ENCODE data around the gene PLCL2. TPM values are rescaled to one million over a fixed set of nuclear protein-coding genes. Genes with fewer than 3 reads are reported as not detected.

Gene PLCL2
- total RNA-seq, 4 donors from 2014 or later: 18.1 to 31.3 (median 27.7) TPM

- TF ChIP-seq, protein P1, sequence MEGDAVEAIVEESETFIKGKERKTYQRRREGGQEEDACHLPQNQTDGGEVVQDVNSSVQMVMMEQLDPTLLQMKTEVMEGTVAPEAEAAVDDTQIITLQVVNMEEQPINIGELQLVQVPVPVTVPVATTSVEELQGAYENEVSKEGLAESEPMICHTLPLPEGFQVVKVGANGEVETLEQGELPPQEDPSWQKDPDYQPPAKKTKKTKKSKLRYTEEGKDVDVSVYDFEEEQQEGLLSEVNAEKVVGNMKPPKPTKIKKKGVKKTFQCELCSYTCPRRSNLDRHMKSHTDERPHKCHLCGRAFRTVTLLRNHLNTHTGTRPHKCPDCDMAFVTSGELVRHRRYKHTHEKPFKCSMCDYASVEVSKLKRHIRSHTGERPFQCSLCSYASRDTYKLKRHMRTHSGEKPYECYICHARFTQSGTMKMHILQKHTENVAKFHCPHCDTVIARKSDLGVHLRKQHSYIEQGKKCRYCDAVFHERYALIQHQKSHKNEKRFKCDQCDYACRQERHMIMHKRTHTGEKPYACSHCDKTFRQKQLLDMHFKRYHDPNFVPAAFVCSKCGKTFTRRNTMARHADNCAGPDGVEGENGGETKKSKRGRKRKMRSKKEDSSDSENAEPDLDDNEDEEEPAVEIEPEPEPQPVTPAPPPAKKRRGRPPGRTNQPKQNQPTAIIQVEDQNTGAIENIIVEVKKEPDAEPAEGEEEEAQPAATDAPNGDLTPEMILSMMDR (IDR thresholded peaks at IDR 0.05; ENCODE audit: low read depth): no peak
Observed at GRCh38 chr3:16886303-16886683, 1.5 kb downstream of the PLCL2 start.

DNA sequence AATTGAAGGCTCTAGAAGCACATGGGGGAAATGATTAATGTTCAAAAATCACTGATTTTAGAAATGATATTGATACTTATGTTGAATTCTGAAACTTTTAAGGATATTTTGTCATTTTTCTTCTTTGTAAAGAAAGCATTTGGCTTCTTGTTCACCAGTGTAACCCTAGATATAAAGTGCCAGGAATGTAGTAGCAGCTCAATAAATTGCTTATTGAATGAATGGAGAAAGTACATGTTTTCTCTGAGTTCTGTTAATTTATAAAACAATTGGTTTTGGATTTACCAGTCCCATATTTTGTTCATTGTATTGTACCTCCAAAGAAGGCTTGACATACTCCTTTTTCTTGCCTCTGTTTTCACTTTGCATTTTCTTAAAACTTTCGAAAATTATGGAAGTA, 2.4 kb downstream of the PLCL2 start:
- TF ChIP-seq, protein P1 (IDR thresholded peaks at IDR 0.05; ENCODE audit: low read depth): no peak

DNA sequence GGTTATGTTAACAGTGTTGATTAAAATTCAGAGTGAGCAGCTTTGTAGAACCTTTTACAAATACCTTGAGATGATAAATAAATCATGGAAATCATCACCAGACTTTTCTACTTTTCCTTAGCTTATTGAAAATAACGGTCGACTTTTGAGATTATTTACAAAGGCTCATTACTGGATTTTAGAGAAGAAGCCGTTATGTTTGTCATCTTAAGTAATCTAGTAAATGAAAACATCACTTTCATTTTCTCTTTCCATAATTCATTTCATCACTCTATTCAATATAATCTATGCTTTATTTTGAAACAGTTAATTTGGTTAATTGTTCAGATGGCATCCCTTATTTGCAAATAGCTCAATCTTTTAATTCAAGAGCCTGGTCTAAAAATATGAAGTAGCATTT, 3.6 kb downstream of the PLCL2 start:
- TF ChIP-seq, protein P1 (IDR thresholded peaks at IDR 0.05; ENCODE audit: low read depth): no peak

- TF ChIP-seq, protein P1 (IDR thresholded peaks at IDR 0.05; ENCODE audit: low read depth): no peak
Observed at GRCh38 chr3:16888785-16889607, 4.2 kb downstream of the PLCL2 start.

DNA sequence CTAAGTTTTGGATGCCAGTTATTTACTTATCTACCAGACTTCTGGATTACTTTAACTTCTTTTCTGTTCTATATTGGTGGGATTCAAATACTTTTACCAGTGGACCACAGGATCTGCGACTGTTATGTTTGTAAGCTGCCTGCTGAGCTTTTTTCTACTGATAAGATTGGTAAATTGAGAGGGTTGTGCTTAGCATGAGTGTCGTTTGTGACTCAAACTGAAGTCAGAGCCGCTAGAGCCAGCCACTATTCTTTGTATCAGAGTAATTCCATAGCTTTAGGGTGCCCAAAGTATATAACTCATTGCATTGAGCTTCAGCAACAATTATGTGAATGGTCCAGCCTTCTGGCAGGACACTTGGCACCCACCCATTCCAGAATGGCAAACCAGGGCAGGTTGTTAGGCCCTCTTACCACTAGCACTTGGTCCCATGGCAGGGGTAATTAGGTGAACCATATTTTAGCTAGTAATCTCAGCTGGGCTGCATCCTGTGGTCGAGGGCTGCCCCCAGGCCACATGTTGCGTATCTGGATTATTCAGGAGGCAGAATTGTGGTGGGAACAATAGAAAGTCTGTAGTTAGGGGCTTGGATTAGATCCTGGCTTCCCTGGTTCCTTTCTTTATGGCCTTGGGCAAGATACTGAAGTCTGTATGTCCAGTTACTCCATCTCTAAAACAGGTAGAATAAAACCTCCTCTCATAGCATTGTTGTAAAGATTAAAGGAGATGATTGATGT, 6.0 kb downstream of the PLCL2 start:
- TF ChIP-seq, protein P1 (IDR thresholded peaks at IDR 0.05; ENCODE audit: low read depth): no peak

DNA sequence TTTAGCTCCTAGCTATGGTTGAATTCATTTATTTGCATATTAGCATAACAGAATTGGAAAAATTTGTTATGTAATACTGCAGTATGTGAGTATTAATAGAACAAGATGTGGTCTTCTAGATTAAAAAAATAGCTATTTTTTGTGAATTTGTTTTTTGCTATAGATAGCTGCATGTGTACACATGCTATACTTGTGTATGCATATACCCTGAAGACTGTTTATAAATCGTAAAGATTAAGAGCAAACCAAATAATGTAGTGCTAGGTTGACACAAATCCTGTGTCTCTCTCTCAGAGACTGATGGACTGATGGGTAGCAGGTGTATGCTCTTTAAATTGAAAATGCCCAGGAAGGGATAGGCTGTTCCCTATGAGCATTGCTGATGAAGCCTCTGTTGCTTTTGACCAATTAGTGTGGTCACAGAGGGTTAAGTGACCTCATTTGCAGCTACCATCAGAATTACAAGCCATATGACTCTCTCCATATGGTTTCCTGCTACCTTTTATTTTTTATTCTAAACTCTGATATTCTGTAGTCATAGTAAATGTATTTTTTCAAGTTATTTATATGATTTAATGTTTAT, 9.0 kb downstream of the PLCL2 start:
- TF ChIP-seq, protein P1 (IDR thresholded peaks at IDR 0.05; ENCODE audit: low read depth): no peak

DNA sequence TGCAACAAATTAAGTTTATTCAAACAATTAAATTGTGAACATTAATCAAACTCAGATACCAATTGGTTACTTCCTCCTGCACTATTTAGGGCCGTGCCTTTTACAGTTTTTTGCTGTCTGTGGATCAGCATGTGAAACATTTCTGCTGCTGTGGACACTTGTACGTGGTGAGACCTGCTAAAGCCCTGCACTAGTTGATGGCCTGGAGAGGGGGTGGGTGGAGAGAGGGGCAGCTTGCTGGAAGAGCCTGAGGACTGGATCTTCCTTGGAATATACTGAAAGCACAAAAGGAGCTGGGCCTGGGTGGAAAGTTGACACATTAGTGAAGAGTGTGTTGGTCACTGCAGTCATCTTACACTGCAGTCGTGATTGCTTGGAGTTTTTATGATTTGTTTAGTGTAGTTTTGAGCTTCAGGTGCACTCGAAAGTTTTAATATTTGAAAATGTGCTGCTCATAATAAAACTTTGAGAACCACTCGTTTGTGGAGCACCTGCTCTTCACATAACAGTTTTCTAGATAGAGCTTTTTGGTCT, 11.4 kb downstream of the PLCL2 start:
- TF ChIP-seq, protein P1 (IDR thresholded peaks at IDR 0.05; ENCODE audit: low read depth): no peak

Data from subcutaneous adipose tissue (tissue), 4 donors.